Stimulated activated CD8-positive, alpha-beta memory T cell treated with anti-CD3 and anti-CD28 coated beads, Interleukin-7, amount 100 ng/mL, for 48 hours (primary cell): ENCODE data around the gene AUH.
A peak's percentile ranks its signal among the peaks of the same experiment; 100 is the strongest.

ENCODE experiments used
- DNase-seq, 2 donors: peaks; one replicate each; pipeline ENCODE4 v3.0.0-alpha.2; 2020; ENCODE audit warnings: low read depth in 1 of 2; ENCODE audit errors: extremely low read depth in 1 of 2

AUH gene

GRCh38 chr9:91255327-91255726 is 106.4 kb downstream of the AUH start:
- DNase-seq: no peak

GRCh38 chr9:91253488-91253887 is 108.2 kb downstream of the AUH start:
- peak in 1 of 2 donors; percentile 27 for DNase-seq

GRCh38 chr9:91248707-91249106 is 113.0 kb downstream of the AUH start:
- DNase-seq: no peak

GRCh38 chr9:91247278-91247677 is 114.4 kb downstream of the AUH start:
- no peak for DNase-seq

- DNase-seq: no peak
Measured at GRCh38 chr9:91246846-91247245, 114.9 kb downstream of the AUH start.

- DNase-seq: no peak
Measured at GRCh38 chr9:91245431-91246313, 116.0 kb downstream of the AUH start.

- DNase-seq: no peak
Measured at GRCh38 chr9:91243029-91243428, 118.7 kb downstream of the AUH start.

- DNase-seq: no peak
Measured at GRCh38 chr9:91241909-91242308, 119.8 kb downstream of the AUH start.

GRCh38 chr9:91240596-91241165 is 121.0 kb downstream of the AUH start:
- no peak for DNase-seq

- no peak for DNase-seq
Measured at GRCh38 chr9:91239367-91240111, 122.2 kb downstream of the AUH start.

GRCh38 chr9:91234523-91234922 is 127.2 kb downstream of the AUH start:
- no peak for DNase-seq

- DNase-seq: no peak
Measured at GRCh38 chr9:91231619-91232018, 130.1 kb downstream of the AUH start.

GRCh38 chr9:91223000-91223399 is 138.7 kb downstream of the AUH start:
- DNase-seq: no peak

- no peak for DNase-seq
Measured at GRCh38 chr9:91222457-91222856, 139.3 kb downstream of the AUH start.

GRCh38 chr9:91221332-91221731 is 140.4 kb downstream of the AUH start:
- no peak for DNase-seq

GRCh38 chr9:91220491-91221135 is 141.1 kb downstream of the AUH start:
- no peak for DNase-seq

- no peak for DNase-seq
Measured at GRCh38 chr9:91220021-91220420, 141.7 kb downstream of the AUH start.

- no peak for DNase-seq
Measured at GRCh38 chr9:91219557-91219956, 142.2 kb downstream of the AUH start.

- DNase-seq: no peak
Measured at GRCh38 chr9:91217388-91217787, 144.3 kb downstream of the AUH start.

- no peak for DNase-seq
Measured at GRCh38 chr9:91214867-91215266, 146.9 kb downstream of the AUH start.

- DNase-seq: no peak
Measured at GRCh38 chr9:91214086-91214485, 147.6 kb downstream of the AUH start.
